GM11168 (cell line): ENCODE data around the gene PLEKHM2.

Source experiments
- in situ Hi-C: fragments of 300-500 bp; cut with MboI; formaldehyde crosslinking; loops from one replicate; pipeline ENCODE4 v1.12.0; 2022; ENCODE audit warnings: low sequenced_read_pairs; ENCODE audit not compliant: unreplicated experiment

PLEKHM2 gene

GRCh38 chr1:15723631-15724246 lies 39.6 kb downstream of the PLEKHM2 start:
- in situ Hi-C loops, result no loop called here

DNA sequence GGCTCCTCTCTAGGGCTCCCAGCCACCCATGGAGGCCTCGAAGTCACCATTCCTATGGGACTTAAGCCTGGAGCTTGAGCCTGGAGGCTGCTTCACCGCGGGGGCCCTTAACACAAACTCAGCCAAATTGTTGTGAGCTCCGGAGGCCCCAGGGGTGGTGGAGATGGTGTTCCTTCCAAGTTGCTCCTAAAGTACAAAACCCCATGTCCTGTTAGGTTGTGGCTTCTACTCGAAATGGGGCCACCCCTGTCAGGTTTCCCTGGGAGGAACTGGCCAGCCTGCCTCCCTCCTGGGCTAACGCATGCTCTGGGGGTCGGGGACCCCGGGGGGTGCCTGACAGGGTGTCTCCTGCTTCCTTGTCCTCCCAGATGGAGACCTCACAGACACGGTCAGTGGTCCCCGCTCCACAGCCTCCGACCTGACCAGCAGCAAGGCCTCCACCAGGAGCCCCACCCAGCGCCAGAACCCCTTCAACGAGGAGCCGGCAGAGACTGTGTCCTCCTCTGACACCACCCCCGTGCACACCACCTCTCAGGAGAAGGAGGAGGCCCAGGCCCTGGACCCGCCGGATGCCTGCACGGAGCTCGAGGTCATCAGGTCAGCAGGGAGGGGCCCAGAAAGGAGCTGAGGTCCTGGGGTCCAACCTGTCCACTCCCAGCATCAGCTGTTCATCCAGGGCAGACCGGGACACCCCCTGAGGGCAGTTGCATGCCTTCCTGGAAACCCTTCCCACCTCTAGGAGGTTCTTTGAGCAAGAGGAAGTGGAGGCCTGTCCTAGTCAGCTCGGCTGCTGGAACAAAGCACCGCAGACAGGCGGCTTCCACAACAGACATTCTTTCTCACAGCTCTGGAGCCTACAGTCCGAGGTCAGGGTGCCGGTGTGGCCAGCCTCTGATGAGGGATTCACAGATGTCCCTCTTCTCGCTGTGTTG lies 41.1 kb downstream of the PLEKHM2 start:
- in situ Hi-C loops, result no loop called here

- in situ Hi-C loops, result no loop called here
Measured at GRCh38 chr1:15726508-15726907, 42.4 kb downstream of the PLEKHM2 start.

- in situ Hi-C loops, result no loop called here
Measured at GRCh38 chr1:15727021-15727420, 42.9 kb downstream of the PLEKHM2 start.

GRCh38 chr1:15727424-15727823 lies 43.3 kb downstream of the PLEKHM2 start:
- in situ Hi-C loops, result no loop called here

DNA sequence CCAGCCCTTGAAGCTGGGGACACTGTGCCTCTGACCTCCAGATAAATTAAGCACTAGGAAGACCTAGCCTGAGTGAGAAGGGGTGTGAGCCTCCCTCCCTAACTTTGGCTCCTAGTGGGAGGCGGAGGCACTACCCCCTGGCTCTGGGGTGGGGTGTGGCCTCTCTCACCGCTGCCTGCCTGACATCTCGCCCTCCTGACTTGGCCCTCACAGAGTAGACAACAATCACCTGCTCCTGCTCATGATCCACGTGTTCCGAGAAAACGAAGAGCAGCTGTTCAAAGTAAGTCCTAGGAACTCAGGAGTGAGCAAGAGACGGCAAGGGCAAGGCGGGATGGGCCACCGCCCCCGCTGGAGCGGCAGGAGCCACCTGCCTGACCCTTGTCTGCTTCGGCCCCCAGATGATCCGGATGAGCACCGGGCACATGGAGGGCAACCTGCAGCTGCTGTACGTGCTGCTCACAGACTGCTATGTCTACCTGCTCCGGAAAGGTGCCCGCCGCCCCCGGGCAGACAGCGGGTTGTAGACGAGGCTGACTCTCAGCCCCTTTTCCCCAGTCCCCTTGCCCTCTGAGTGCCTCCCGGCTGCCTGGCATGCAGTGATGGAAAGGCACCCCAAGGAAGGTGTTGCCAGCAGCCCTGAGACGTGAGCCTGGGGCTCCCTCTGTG lies 43.9 kb downstream of the PLEKHM2 start:
- in situ Hi-C loops, result no loop called here

GRCh38 chr1:15728937-15729657 lies 45.0 kb downstream of the PLEKHM2 start:
- in situ Hi-C loops, result no loop called here

- in situ Hi-C loops, result no loop called here
Measured at GRCh38 chr1:15730423-15730822, 46.3 kb downstream of the PLEKHM2 start.

DNA sequence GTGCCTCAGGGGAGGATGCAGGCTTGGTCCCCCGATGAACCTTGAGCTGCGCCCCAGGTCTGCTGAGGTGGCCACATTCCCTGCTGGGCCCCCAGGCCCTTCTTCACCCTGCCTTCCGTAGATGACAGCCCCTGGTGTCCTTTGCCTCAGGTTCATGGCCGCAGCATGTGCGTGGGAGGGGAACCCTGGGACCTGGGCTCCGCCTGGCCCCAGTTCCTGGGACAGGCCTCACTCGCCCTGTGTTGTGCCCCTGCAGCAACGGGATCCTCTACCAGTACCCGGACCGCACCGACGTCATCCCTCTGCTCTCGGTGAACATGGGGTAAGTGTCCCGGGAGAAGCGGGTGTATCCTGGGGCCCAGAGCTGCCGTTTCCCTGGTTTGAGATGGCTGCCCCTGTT lies 46.8 kb downstream of the PLEKHM2 start:
- in situ Hi-C loops, result no loop called here

- in situ Hi-C loops, result no loop called here
Measured at GRCh38 chr1:15731735-15732685, 47.9 kb downstream of the PLEKHM2 start.

DNA sequence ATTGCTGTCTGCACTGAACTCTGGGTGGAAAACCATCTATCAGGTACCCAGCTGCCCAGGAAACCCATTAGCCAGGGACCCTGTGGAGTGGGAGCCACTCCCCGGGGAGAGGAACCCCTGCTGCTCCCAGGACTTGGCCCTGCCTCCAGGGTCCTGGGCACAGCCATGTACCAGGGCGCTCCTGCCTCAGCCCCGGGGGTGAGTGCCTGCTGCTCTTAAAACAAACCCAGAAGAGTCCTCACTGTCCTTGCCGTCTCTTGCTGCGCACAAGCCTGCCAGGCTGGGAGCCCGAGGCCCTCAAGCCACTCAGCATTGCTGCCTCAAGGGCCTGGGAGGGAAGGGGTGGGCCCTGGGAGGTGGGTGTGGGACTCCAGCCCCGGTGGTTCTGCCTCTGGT lies 48.6 kb downstream of the PLEKHM2 start:
- in situ Hi-C loops, result no loop called here

- in situ Hi-C loops, result no loop called here
Measured at GRCh38 chr1:15733218-15733725, 49.2 kb downstream of the PLEKHM2 start.

DNA sequence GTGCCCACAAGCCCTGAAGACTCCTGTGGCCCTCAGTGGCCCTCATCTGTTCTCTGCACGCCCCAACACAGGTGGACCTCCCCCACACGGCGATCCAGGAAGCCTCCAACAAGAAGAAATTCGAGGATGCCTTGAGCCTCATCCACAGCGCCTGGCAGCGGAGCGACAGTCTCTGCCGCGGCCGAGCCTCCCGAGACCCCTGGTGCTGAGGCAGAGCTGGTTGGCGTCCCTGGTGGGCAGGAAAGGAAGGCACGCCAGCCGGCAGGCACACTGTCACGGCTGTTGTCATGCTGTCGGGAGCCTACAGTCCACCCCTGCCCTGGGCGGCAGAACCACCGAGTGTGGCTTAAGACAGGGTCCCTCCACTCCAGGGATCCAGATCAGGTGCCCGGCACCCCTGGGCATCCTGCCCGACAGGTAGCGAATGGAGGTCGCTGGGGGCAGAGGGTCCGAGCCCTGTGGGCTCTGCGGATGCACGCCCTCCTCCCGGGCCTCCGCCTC lies 49.7 kb downstream of the PLEKHM2 start:
- in situ Hi-C loops, result no loop called here

DNA sequence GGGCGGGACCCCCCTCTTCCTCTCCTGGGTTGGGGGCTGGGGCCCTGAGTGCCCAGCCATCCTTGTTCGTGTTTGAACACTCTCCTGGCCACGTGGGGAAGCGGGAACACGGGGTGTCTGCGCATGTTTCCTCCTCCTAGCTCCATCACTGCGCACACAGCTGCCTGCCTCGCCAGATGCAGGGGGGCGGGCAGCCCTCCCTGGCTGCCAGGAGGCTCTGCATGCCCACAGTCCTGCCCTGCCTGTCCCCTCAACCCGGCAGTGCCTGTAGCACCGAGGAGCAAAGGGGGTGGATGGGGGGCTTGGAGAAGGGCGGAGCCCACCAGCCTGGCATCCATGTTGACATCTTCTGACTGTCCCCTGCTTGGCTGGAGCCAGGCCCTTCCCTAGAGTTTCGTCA lies 50.2 kb downstream of the PLEKHM2 start:
- in situ Hi-C loops, result no loop called here

GRCh38 chr1:15734901-15735300 lies 50.8 kb downstream of the PLEKHM2 start:
- in situ Hi-C loops, result no loop called here

GRCh38 chr1:15735304-15736037 lies 51.4 kb downstream of the PLEKHM2 start:
- in situ Hi-C loops, result no loop called here

DNA sequence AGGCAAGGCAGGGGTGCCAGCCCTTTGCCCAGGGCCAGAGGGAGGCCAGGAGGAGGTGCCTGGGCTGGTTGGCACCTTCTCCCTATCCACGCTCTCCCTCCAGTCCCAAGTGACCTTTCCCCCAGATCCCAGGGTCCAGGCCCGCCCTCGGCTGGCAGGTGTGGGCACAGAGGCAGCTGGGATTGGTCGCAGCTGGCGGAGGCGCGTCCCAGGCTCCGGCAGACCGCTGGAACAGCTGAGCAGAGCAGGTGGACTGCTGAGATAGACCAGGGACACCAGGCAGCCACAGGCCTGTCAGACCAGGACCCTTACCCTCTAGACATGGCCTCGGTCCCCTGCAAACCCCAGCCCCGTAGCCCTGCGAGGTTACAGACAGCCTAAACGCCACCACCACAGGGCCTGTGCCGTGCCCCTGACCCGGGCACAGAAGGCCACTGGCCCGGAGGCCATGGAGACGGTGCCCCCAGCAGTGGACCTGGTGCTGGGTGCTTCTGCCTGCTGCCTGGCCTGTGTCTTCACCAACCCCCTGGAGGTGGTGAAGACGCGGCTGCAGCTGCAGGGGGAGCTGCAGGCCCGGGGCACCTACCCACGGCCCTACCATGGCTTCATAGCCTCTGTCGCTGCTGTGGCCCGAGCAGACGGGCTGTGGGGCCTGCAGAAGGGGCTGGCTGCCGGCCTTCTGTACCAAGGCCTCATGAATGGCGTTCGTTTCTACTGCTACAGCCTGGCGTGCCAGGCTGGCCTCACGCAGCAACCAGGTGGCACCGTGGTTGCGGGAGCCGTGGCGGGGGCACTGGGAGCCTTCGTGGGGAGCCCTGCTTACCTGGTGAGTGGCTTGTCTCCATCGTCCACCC lies 52.1 kb downstream of the PLEKHM2 start, which contains the start of gene SLC25A34:
TSS of gene SLC25A34 (plus strand) at position 221 of the 854 bp plus-strand sequence. CDS start at position 449, 228 bp downstream.
- in situ Hi-C loops, result no loop called here
